GM21447 (cell line): Measurements from ENCODE around the gene FRMD1.

Experiments used
- ATAC-seq: cut with Tn5 transposase; IDR thresholded peaks from one replicate; pipeline ENCODE4 v1.9.1; 2021; ENCODE audit not compliant: unreplicated experiment

Gene FRMD1

DNA sequence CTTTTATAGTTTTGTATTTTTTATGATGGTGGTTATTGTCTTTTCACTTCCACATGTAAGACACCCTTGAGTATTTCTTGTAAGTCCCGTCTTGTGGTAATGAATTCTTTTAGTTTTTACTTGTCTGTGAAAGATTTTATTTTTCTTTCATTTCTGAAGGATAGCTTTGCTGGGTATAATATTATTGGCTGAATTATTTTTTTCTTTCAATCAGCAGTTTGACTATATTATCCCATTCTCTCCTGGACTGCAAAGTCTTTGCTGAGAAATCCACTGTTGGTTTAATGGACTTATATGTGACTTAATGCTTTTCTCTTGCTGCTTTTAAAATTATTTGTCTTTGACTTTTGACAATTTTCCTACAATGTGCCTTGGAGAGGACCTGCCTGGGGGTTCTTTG is 67.7 kb downstream of the FRMD1 start:
- no peak for ATAC-seq

DNA sequence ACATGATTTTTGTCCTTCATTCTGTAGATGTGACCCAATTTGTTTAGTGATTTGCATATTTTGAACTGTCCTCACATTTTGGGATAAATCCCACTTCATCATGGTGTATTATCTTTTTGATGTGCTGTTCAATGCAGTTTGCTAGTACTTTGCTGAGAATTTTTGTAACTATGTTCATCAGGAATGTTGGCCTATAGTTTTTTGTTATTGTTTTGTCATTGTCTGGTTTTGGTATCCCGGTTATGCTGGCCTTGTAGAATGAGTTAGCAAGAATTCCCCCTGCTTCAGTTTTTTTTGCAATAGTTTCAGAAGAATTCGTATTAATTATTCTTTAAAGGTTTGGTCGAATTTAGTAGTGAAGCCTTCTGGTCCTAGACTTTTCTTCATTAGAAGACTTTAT is 69.7 kb downstream of the FRMD1 start:
- no peak for ATAC-seq

GRCh38 chr6:168007592-168008338 is 71.2 kb downstream of the FRMD1 start:
- no peak for ATAC-seq

- ATAC-seq: no peak
Observed at GRCh38 chr6:168005796-168006195, 73.2 kb downstream of the FRMD1 start.

DNA sequence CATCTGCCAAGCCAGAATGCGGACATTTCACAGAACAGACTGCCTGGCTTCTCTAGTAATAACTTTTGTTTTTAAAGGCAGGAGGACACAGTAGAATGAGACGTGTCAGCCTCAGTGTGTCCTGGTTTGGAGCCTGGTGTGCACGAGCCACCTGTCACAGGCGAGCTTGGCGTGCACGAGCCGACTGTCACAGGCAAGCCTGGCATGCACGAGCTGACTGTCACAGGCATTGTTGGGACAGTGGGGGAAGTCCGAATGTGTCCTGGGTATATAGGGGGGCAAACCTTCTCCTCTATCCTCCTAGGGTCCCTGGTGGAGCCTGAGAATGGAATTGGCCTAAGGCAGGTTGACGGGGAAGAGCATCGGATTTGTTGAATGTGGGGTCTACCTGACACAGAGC is 74.1 kb downstream of the FRMD1 start:
- no peak for ATAC-seq

DNA sequence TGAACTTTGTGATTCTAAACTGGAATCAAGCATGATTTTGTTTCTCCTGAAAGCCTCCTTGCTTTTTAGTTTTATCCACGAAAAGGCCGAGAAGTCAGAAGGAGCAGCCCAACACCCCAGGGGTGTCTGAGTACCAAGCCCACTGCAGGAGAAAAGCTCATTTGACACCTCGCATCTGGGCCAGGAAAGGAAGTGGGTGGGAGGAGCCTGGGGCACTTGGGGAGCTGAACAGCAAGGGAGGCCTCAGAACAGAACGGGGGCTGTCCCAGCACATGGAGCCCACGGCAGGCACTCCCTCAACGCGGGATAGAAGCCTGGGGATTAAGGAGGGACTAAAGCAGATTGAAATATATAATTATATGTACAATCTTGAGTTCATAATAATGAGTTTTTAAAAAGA is 75.0 kb downstream of the FRMD1 start:
- no peak for ATAC-seq
